D721Med (cell line): ENCODE measurements around the gene NFIC.

ENCODE experiments used
- DNase-seq: peaks from one replicate; pipeline ENCODE4 v3.0.0; 2011; ENCODE audit warnings: low spot score; ENCODE audit not compliant: insufficient read length
- FAIRE-seq: peaks from 2 replicates; lab custom pipeline; 2011; peaks lifted over from hg19 to GRCh38; lab: Jason Lieb, UNC
- TF ChIP-seq, protein P1 (sequence below): IDR thresholded peaks from 2 replicates; pipeline ENCODE4 v1.5.1; 2012; ENCODE audit warnings: mild to moderate bottlenecking, control low read depth; ENCODE audit not compliant: insufficient read depth; ENCODE audit errors: missing control alignments

The NFIC gene

DNA sequence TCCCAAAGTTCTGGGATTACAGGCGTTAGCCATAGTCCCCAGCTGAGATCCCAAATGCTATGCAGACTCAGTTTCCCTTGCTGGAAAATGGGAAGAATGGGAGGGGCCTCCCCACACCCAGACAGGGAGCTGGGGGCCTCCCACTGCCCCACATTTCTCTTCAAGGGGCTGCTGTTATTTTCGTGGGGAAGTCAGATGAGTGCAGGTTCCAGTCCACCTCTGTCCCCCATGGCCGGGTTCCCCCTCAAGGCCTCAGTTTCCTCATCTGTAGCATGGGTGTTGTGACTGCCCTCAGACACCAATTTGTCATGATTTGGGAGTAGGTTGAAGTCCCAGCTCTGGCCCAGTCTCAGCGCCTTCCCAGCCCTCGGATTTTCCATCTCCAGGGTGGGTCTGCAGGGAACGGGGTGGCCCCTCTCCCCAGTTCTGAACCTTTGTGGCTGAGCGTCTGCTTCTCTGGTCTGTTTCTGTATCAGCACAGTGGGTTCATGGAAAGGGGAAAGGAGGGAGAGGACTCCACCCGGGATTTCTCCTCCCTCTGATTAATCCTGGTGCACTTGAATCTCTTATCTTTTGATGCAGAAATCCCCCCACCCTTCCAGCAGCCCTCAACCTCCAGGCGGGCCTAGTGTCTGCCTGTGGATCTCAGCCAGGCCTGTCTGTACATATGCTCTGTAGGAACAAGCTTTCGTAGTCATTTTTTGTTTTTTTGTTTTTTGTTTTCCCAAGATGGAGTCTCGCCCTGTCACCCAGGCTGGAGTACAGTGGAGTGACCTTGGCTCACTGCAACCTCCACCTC, 12.2 kb downstream of the NFIC start:
- TF ChIP-seq, protein P1, sequence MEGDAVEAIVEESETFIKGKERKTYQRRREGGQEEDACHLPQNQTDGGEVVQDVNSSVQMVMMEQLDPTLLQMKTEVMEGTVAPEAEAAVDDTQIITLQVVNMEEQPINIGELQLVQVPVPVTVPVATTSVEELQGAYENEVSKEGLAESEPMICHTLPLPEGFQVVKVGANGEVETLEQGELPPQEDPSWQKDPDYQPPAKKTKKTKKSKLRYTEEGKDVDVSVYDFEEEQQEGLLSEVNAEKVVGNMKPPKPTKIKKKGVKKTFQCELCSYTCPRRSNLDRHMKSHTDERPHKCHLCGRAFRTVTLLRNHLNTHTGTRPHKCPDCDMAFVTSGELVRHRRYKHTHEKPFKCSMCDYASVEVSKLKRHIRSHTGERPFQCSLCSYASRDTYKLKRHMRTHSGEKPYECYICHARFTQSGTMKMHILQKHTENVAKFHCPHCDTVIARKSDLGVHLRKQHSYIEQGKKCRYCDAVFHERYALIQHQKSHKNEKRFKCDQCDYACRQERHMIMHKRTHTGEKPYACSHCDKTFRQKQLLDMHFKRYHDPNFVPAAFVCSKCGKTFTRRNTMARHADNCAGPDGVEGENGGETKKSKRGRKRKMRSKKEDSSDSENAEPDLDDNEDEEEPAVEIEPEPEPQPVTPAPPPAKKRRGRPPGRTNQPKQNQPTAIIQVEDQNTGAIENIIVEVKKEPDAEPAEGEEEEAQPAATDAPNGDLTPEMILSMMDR, result no peak
- DNase-seq (no peak), FAIRE-seq (no peak)

DNA sequence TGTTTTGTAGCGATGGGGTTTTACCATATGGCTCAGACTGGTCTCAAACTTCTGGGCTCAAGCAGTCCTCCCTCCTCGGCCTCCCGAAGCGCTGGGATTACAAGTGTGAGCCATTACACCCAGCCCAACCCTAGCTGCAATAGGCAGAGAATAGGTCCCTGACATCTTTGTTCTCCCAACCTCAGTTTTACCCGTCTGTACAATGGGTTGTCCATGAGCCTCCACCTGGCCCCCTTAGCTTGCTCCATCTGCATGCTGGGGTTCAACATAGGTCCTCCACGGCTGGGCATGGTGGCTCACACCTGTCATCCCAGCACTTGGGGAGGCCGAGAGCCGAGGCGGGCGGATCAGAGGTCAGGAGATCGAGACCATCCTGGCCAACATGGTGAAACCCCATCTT, 14.4 kb downstream of the NFIC start:
- FAIRE-seq (no peak), DNase-seq (no peak)
- TF ChIP-seq, protein P1, result no peak

DNA sequence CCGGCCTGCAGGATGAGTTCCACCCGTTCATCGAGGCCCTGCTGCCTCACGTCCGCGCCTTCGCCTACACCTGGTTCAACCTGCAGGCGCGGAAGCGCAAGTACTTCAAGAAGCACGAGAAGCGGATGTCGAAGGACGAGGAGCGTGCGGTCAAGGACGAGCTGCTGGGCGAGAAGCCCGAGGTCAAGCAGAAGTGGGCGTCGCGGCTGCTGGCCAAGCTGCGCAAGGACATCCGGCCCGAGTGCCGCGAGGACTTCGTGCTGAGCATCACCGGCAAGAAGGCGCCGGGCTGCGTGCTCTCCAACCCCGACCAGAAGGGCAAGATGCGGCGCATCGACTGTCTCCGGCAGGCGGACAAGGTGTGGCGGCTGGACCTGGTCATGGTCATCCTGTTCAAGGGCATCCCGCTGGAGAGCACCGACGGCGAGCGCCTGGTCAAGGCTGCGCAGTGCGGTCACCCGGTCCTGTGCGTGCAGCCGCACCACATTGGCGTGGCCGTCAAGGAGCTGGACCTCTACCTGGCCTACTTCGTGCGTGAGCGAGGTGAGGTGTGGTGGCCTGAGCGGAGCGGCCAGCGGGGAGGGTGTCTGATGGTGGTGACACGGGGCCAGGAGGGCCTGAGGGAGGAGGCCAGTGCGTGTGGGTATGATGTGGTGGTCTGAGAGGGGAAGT, 15.5 kb downstream of the NFIC start:
- DNase-seq, result no peak
- no peak for FAIRE-seq
- TF ChIP-seq, protein P1, result no peak

DNA sequence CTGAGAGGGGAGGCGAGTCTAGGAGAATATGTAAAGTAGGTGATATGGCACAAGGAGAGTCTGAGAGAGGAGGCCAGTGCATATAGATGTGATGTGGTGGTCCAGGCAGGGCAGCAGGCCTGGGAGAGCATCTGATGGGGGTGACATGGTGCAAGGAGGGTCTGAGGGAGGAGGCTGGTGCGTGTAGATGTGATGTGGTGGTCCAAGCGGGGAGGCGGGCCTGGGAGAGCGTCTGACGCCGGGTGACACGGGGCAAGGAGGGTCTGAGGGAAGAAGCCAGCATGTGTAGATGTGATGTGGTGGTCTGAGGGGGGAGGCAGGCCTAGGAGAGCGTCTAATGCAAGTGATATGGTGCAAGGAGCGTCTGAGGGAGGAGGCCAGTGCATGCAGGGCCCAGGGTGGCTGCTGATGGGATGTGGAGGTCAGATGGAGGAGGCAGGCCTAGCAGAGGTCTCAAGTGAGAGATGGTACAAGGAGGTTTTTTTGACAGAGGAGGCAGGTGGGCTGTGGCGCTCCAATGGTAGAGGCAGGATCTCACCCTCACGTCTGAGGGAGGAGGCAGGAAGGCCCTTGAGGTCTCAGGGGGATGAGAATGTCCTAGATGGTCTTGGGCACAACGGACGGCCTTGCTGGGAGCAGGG, 16.2 kb downstream of the NFIC start:
- DNase-seq, result no peak
- TF ChIP-seq, protein P1, result no peak
- no peak for FAIRE-seq

DNA sequence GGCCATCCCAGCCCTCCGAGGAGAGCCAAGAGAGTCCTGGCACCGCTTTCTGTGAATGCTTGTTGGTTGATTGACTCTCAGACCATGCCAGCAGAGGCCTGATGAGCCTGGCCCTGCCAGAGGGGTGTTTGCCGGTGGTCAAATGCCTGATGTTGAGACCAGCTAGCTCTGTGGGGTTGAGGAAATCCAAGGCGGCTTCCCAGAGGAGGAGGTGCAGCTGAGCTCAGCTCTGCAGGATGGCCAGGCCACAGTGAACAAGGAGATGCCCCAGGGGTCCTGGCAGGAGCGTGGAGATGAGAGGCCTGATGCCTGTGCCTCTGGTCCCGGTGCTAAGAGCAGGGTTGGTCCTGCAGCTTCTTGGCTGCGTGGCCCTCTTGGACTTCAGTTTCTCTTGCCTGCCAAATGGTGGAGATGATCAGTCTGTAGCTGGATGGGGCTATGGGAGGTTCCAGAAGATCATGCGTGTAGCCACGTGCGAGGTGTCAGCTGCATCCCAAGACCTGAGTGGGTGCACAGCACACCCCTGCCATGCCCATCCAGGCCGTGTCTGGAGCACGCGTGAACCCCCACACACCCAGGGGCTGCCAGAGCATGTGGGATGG, 16.8 kb downstream of the NFIC start:
- TF ChIP-seq, protein P1, result no peak
- DNase-seq (no peak), FAIRE-seq (no peak)

DNA sequence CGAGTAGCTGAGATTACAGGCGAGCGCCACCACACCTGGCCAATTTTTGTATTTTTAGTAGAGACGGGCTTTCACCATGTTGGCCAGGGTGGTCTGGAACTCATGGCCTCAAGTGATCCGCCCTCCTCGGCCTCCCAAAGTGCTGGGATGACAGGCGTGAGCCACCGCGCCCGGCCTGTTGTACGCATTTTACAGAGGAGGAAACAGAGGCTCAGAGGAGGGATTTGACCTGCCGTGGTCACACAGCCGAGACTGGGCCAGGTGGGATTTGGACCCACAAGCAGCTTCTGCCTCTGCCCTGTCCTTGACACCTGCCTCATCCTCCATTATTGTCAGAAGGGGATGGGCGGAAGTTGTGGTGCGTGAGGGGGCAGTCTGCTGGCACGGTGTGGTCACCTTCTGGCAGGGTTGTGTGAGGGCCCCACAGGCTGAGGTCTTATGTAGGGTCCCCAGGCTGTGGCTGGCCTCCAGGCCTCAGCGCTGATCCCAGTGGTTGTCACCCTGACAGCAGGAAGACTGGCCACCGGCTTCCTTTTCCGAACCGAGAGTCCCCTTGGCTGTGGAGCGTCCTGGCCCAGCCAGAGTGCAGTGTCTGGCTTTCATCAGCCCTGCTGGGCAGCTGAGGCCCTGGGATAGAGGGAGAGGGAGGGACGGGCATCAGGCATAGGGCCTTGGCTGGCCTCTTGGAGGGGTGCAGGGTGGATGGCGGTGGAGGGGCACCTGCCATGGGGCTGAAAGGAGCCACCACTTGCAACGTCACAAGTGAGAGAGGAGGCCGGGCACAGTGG, 20.3 kb downstream of the NFIC start:
- FAIRE-seq, result no peak
- TF ChIP-seq, protein P1, result no peak
- DNase-seq, result no peak
